Stomach (tissue), 19 donors: ENCODE measurements around the gene SELENOF. TPM values are rescaled to one million over a fixed set of nuclear protein-coding genes. Genes with fewer than 3 reads are reported as not detected.
A peak's percentile ranks its signal among the peaks of the same experiment; 100 is the strongest.

ENCODE experiments used
- DNase-seq, 2 donors: peaks; one replicate each; pipeline versions ENCODE4 v3.0.0 to v3.0.0-alpha.2; 2013 to 2019
- H3K27ac ChIP-seq, 5 donors: fragments of 200-600 bp in 4 of 5; sonication (generic) in 4 of 5; one replicate each; pipeline ENCODE4 v1.5.1; 2013 to 2019; ENCODE audit warnings: mild to moderate bottlenecking in 1 of 5, moderate library complexity in 1 of 5
- H3K27me3 ChIP-seq, 3 donors: fragments of 200-600 bp; sonication (generic); one replicate each; pipeline ENCODE4 v1.5.1; 2017 to 2019; ENCODE audit warnings: mixed run types in 1 of 3
- H3K36me3 ChIP-seq, 4 donors: fragments of 200-600 bp; sonication (generic); 1 replicate in 3 of 4; 2 replicates in 1 of 4; pipeline ENCODE4 v1.5.1; 2016 to 2019
- H3K4me1 ChIP-seq, 4 donors: fragments of 200-600 bp; sonication (generic); one replicate each; pipeline ENCODE4 v1.5.1; 2016 to 2019
- H3K4me3 ChIP-seq, 4 donors: fragments of 200-600 bp; sonication (generic) in 3 of 4; one replicate each; pipeline ENCODE4 v1.5.1; 2016 to 2019; ENCODE audit warnings: mild to moderate bottlenecking in 1 of 4
- H3K9me3 ChIP-seq, 4 donors: fragments of 200-600 bp; sonication (generic); one replicate each; pipeline ENCODE4 v1.5.1; 2016 to 2019
- EP300 ChIP-seq: sonication (generic); formaldehyde crosslinking; IDR thresholded peaks from one replicate; pipeline ENCODE4 v1.6.1; 2017; ENCODE audit warnings: antibody characterized with exemption
- POLR2A ChIP-seq, 4 donors: fragments of 450-650 bp; IDR thresholded peaks; one replicate each; pipeline ENCODE4 v1.6.1; 2016; ENCODE audit warnings: antibody characterized with exemption in 4 of 4, control low read depth in 2 of 4, mild to moderate bottlenecking in 1 of 4, moderate library complexity in 1 of 4
- POLR2AphosphoS5 ChIP-seq, 3 donors: sonication (generic); formaldehyde crosslinking; IDR thresholded peaks; one replicate each; pipeline ENCODE4 v1.6.1; 2016; ENCODE audit warnings: antibody characterized with exemption in 3 of 3
- WGBS, 5 donors: extraction: QIAGEN DNeasy Blood & Tissue Kit in 3 of 5; methylation state at CpG; one replicate each; pipeline versions ENCODE4 v1.1.5 to v1.1.7; 2013 to 2018; 5-methylcytosine and 5-hydroxymethylcytosine counted together
- intact Hi-C: fragments of 100-400 bp; cut with DNase I; formaldehyde crosslinking; loops from one replicate; pipeline ENCODE4 v1.15.1; 2023; ENCODE audit warnings: low total_unique reads
- long read RNA-seq, 10 donors: transcript quantifications; one replicate each; lab custom pipeline, GENCODE V29; 2026
- polyA plus RNA-seq, 3 donors: library from polyadenylated mRNA; stranded (reverse); fragments of 200-250 nt; gene quantifications; one replicate each; pipeline ENCODE4 v1.2.3, GENCODE V29; 2013
- total RNA-seq, 5 donors: library from RNA; depleted of rRNA; stranded (reverse); fragments of >200 nt; gene quantifications; one replicate each; pipeline versions ENCODE4 v1.1.0 to v1.2.3, GENCODE V29; 2014 to 2016
- TF ChIP-seq, protein P1 (sequence below), 7 experiments: fragments of 450-650 bp in 4 of 7; fragments of 200-600 bp in 3 of 7; sonication (generic) in 3 of 7; IDR thresholded peaks; one replicate each; pipeline ENCODE4 v1.5.1; 2016 to 2019; ENCODE audit warnings: antibody characterized with exemption in 7 of 7, control low read depth in 2 of 7, mild to moderate bottlenecking in 1 of 7
- donor health status: healthy with polysubstance abuse.
- donor health status: Bipolar disorder and iron deficiency.
- donor health status: healthy.

The SELENOF gene
- total RNA-seq (100 to 1,000 TPM in 3 of 5 donors, 10 to 100 TPM in 2; 24.9 to 247 (median 101) TPM), polyA plus RNA-seq (10 to 100 TPM; 65.8 to 83.1 (median 82.7) TPM)
- long read RNA-seq, donor 1, transcript SELENOF-201 (5 exons, 1,781 nt), result major isoform, 36 of 44 reads
- long read RNA-seq, donor 1, partial matches to known transcripts, result 6 of 44 reads
- long read RNA-seq, donor 1, other reads (novel, unspliced or antisense), result 0 of 44 reads
- long read RNA-seq, donor 2, transcript SELENOF-201 (5 exons, 1,781 nt), result major isoform, 67 of 77 reads
- long read RNA-seq, donor 2, partial matches to known transcripts, result 7 of 77 reads
- long read RNA-seq, donor 2, other reads (novel, unspliced or antisense), result 0 of 77 reads
- long read RNA-seq, donor 3, transcript SELENOF-201 (5 exons, 1,781 nt), result major isoform, 58 of 69 reads
- long read RNA-seq, donor 3, partial matches to known transcripts, result 8 of 69 reads
- long read RNA-seq, donor 3, other reads (novel, unspliced or antisense), result 0 of 69 reads
- long read RNA-seq, donor 4, transcript SELENOF-201 (5 exons, 1,781 nt), result major isoform, 6 of 6 reads
- long read RNA-seq, donor 4, partial matches to known transcripts, result 0 of 6 reads
- long read RNA-seq, donor 4, other reads (novel, unspliced or antisense), result 0 of 6 reads
- long read RNA-seq, donor 5, transcript SELENOF-201 (5 exons, 1,781 nt), result major isoform, 65 of 85 reads
- long read RNA-seq, donor 5, transcript SELENOF-202 (4 exons, 1,220 nt), result minor isoform, 5 of 85 reads
- long read RNA-seq, donor 5, partial matches to known transcripts, result 13 of 85 reads
- long read RNA-seq, donor 5, other reads (novel, unspliced or antisense), result 0 of 85 reads
- long read RNA-seq, donor 6, result 0 reads
- long read RNA-seq, donor 7, transcript SELENOF-201 (5 exons, 1,781 nt), result major isoform, 79 of 122 reads
- long read RNA-seq, donor 7, partial matches to known transcripts, result 40 of 122 reads
- long read RNA-seq, donor 7, other reads (novel, unspliced or antisense), result 0 of 122 reads
- long read RNA-seq, donor 8, transcript SELENOF-201 (5 exons, 1,781 nt), result major isoform, 79 of 94 reads
- long read RNA-seq, donor 8, partial matches to known transcripts, result 10 of 94 reads
- long read RNA-seq, donor 8, other reads (novel, unspliced or antisense), result 0 of 94 reads
- long read RNA-seq, donor 9, transcript SELENOF-201 (5 exons, 1,781 nt), result major isoform, 67 of 84 reads
- long read RNA-seq, donor 9, partial matches to known transcripts, result 9 of 84 reads
- long read RNA-seq, donor 9, other reads (novel, unspliced or antisense), result 5 of 84 reads
- long read RNA-seq, donor 10, transcript SELENOF-201 (5 exons, 1,781 nt), result major isoform, 34 of 38 reads
- long read RNA-seq, donor 10, partial matches to known transcripts, result 0 of 38 reads
- long read RNA-seq, donor 10, other reads (novel, unspliced or antisense), result 0 of 38 reads

DNA sequence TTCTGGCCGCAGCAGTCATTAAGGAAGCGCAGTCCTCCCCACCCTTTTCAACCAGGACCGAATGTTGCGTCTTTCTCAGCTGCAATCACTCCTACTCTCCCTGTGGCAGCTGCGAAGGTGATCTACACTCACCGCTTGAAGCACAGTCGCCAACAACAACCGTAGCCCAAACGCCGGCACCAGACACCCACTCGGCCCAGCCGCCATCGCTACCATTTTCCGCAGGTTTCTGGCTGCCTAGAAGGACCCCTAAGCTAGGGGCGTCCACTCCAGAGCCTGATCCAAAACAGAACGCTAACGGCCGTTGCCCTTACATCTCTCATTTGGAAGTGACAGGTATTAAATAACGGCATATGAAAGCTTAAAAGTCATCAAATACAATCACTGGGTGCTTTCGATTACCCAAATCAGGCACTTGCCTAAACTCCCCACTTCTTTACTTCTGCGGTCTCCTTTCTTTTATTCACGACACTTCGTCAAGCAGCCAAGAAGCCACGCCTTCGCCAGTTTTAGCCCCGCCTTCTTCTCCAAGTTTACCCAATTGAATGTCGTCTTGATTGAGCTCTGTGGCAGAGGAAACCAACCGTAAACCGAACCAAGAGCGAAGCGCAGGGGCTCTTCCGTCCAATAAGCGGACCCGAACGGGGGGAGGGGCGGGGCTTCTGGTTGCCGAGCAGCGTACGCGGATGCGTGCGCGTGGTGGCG, at the start of gene SELENOF:
Gene SELENOF, minus strand, starts transcription at position 231 of the 705 bp plus-strand sequence. Its CDS starts 15 bp downstream, at position 216.
- intact Hi-C loops, result no loop called here
- 0 to 1% (median 1%) methylated on average over 28 to 44 of the region's 44 CpGs for WGBS, 5 donors
- peak within 1 kb of the TSS; percentile 86 to 95 (median 93) for H3K27ac ChIP-seq

DNA sequence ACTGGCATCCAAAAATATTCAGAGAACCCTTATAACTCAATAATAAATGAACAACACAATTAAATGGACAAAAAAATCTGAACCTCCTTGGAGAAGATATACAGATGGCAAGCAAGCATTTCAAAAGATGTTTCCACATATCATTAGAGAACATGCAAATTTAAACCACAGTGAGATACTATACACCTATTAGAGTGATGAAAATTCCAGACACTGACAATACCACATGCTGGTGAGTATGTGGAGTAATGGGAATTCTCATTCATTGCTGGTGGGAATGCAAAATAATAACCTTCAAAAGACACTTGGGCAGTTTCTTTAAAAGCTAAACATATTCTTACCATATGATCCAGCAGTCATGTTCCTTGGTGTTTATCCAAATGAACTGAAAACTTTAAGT, 46.6 kb upstream of the SELENOF start:
- Histone ChIP-seq H3K4me1 (peaks cover 0 to 7% (median 0%) of the 10 kb centered on the region in 4 donors), H3K9me3 (no peaks in the 10 kb centered on the region), H3K4me3 (no peak overlapping the region), H3K27ac (no peak overlapping the region), H3K36me3 (no peaks in the 10 kb centered on the region), H3K27me3 (no peaks in the 10 kb centered on the region)
- intact Hi-C loops, result loop anchor here (5.0 kb wide), 1 partner anchor 128 kb away; no protein-coding TSS in a partner anchor
- no peak for DNase-seq
- TF ChIP-seq EP300, result no peak
- TF ChIP-seq POLR2A (IDR thresholded peaks at IDR 0.05), result no peak
- no peak for TF ChIP-seq POLR2AphosphoS5 (IDR thresholded peaks at IDR 0.05)
- TF ChIP-seq, protein P1, sequence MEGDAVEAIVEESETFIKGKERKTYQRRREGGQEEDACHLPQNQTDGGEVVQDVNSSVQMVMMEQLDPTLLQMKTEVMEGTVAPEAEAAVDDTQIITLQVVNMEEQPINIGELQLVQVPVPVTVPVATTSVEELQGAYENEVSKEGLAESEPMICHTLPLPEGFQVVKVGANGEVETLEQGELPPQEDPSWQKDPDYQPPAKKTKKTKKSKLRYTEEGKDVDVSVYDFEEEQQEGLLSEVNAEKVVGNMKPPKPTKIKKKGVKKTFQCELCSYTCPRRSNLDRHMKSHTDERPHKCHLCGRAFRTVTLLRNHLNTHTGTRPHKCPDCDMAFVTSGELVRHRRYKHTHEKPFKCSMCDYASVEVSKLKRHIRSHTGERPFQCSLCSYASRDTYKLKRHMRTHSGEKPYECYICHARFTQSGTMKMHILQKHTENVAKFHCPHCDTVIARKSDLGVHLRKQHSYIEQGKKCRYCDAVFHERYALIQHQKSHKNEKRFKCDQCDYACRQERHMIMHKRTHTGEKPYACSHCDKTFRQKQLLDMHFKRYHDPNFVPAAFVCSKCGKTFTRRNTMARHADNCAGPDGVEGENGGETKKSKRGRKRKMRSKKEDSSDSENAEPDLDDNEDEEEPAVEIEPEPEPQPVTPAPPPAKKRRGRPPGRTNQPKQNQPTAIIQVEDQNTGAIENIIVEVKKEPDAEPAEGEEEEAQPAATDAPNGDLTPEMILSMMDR (IDR thresholded peaks at IDR 0.05), result no peak

More for the DNA sequence above, at the start of gene SELENOF:
- peak; percentile 99 to 100 for DNase-seq
- no peaks in the 10 kb centered on the region for H3K27me3 ChIP-seq
- H3K9me3 ChIP-seq, result no peaks in the 10 kb centered on the region
- H3K36me3 ChIP-seq, result peaks cover 0 to 15% (median 8%) of the 10 kb centered on the region in 4 donors
- TF ChIP-seq POLR2AphosphoS5 (IDR thresholded peaks at IDR 0.05) (peak; percentile 3 to 44 (median 42)), EP300 (no peak)
- H3K4me3 ChIP-seq, result peak within 1 kb of the TSS; percentile 81 to 96 (median 92)
- H3K4me1 ChIP-seq, result peaks cover 18 to 63% (median 37%) of the 10 kb centered on the region in 4 donors

DNA sequence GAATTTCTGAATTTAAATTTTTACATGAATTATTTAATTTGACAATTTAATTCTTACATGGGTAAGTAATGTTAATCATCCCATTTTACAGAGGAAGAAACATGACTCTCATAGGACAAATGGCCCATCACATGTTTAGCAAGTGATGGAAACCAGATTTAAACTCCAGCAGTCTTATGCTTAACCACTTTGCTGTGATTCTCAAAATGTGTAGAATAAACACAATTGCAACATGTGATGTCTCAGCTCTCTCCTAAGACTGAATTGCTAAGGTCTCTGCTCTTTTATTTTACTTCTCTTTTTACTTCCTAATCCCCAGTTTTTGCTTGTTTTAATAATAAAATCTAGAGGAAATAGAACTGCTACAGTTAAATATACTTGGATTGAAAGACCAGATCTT, 43.3 kb upstream of the SELENOF start:
- no peaks in the 10 kb centered on the region for H3K36me3 ChIP-seq
- H3K27ac ChIP-seq, result no peak overlapping the region
- no peaks in the 10 kb centered on the region for H3K9me3 ChIP-seq
- intact Hi-C loops, result no loop called here
- DNase-seq, result peak in 1 of 2 donors; percentile 5
- no peak for TF ChIP-seq POLR2AphosphoS5 (IDR thresholded peaks at IDR 0.05)
- no peaks in the 10 kb centered on the region for H3K27me3 ChIP-seq
- H3K4me3 ChIP-seq, result no peak overlapping the region
- peaks cover 0 to 6% (median 0%) of the 10 kb centered on the region in 4 donors for H3K4me1 ChIP-seq

DNA sequence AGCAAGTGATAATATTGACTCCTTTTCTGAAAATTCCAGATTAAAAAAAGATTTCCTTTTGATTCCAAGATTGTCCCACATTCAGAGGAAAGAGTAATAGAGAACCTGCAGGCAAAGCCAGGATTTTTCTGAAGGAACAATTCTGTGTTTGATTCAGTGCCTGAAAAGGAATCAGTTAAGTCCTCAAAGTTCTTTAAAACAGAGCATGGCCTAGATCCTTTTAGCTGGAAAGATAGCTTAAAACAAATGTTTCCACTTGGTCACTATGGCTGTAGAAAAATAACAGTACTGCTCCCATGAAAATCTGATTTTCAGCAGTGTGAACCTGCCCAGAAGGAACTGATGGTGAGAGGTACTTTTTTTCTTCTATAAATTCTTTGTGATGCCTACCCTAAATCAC, 42.3 kb upstream of the SELENOF start:
- DNase-seq, result no peak

More for the DNA sequence above, 42.3 kb upstream of the SELENOF start:
- Histone ChIP-seq H3K9me3 (no peaks in the 10 kb centered on the region), H3K4me1 (peaks cover 0 to 6% (median 0%) of the 10 kb centered on the region in 4 donors), H3K27ac (no peak overlapping the region), H3K27me3 (no peaks in the 10 kb centered on the region), H3K36me3 (no peaks in the 10 kb centered on the region), H3K4me3 (no peak overlapping the region)
- intact Hi-C loops, result no loop called here
- TF ChIP-seq, protein P1 (IDR thresholded peaks at IDR 0.05), result no peak
- no peak for TF ChIP-seq EP300
- no peak for TF ChIP-seq POLR2A (IDR thresholded peaks at IDR 0.05)
- TF ChIP-seq POLR2AphosphoS5 (IDR thresholded peaks at IDR 0.05), result no peak
